Natural killer cell treated with Interleukin-12 subunit alpha and Interleukin-12 subunit beta and Interleukin-15 and Interleukin-18, amount 100 ng/mL, for 72 hours (primary cell): ENCODE results near the gene KRT82. TPM values are rescaled to one million over a fixed set of nuclear protein-coding genes. Genes with fewer than 3 reads are reported as not detected.

Experiments used
- ATAC-seq, 2 donors: fragments of 150-1000 bp; cut with Tn5 transposase in 1 of 2; sonication (Bioruptor Pico), chemical (Tn5 transposase) in 1 of 2; 2 replicates each; pipeline ENCODE4 v1.10.0; 2021
- DNase-seq: peaks from one replicate; pipeline ENCODE4 v3.0.0; 2022; ENCODE audit warnings: low spot score
- H3K27ac Mint-ChIP-seq, 2 donors: 1 replicate in 1 of 2; 2 replicates in 1 of 2; pipeline ENCODE4 v1.8.0; 2022; ENCODE audit warnings: mixed read lengths in 2 of 2, mild to moderate bottlenecking in 1 of 2, moderate library complexity in 1 of 2
- H3K27me3 Mint-ChIP-seq, 2 donors: 1 replicate in 1 of 2; 2 replicates in 1 of 2; pipeline ENCODE4 v1.8.0; 2022; ENCODE audit warnings: mixed read lengths in 2 of 2
- H3K36me3 Mint-ChIP-seq: one replicate; pipeline ENCODE4 v1.8.0; 2022; ENCODE audit warnings: mixed read lengths
- H3K4me1 Mint-ChIP-seq, 2 donors: 1 replicate in 1 of 2; 2 replicates in 1 of 2; pipeline ENCODE4 v1.8.0; 2022; ENCODE audit warnings: low read depth in 2 of 2, mixed read lengths in 2 of 2, mild to moderate bottlenecking in 1 of 2
- H3K4me3 Mint-ChIP-seq: one replicate; pipeline ENCODE4 v1.8.0; 2022; ENCODE audit warnings: mixed read lengths
- H3K9me3 Mint-ChIP-seq: 2 replicates; pipeline ENCODE4 v1.8.0; 2022; ENCODE audit warnings: mixed read lengths
- total RNA-seq, 2 donors: library from RNA; stranded (reverse); gene quantifications; one replicate each; pipeline ENCODE4 v1.2.3, GENCODE V29; 2022

KRT82 gene
- total RNA-seq, 2 donors from 2014 or later = not detected

DNA sequence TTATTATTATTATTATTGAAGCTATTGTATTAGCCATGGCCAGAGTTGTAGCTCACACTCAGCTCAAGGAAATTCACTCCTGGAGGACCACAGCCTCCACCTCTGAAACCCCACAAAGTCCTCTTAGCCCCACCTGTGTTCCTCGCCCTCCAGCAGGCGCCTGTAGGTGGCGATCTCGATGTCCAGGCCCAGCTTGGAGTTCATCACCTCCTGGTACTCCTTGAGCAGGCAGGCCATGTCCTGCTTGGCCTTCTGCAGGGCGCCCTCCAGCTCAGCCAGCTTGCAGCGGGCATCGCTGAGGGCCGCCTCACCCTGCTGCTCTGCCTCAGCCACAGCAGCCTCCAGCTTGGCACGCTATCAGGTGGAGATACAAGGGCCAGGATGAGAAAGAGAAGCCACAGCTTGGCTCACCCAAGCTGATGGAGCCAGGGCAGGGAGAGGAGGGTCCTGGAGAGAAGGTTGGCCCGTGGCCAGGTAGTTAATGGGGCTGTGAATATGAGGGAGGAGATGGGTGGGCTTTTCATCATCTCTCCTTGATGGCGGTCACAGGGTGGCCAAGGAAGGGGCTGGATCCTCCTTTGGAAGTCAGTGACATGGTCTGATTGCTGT, 43.9 kb downstream of the KRT82 start:
- H3K9me3 Mint-ChIP-seq = no peaks in the 10 kb centered on the region

DNA sequence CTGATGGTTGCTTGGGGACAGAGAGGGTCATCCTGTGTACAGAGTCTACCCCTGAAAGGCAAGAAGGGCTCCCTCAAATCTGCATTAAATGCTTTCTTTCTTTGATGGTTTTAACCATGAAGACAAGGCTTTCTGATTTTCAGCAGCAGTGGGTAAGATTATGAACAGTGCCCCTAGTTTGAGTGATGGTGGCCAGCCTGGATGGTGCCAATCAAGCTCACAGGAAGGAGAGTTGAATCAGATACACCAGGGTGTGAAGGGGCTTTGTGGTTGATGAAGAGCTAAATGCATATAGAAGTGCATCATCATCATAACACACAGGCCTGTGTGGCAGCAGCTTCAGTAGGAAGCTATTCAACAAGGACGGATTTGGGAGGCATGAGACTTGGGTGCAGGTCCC, 44.6 kb downstream of the KRT82 start:
- no peaks in the 10 kb centered on the region for H3K9me3 Mint-ChIP-seq
- H3K27ac Mint-ChIP-seq = no peak overlapping the region
- H3K4me1 Mint-ChIP-seq = peaks cover 45 to 46% of the 10 kb centered on the region in 2 donors
- ATAC-seq (peak; percentile 66 to 79), DNase-seq (peak; percentile 48)
- H3K4me3 Mint-ChIP-seq = no peak overlapping the region
- no peaks in the 10 kb centered on the region for H3K36me3 Mint-ChIP-seq
- H3K27me3 Mint-ChIP-seq = peaks cover 27 to 37% of the 10 kb centered on the region in 2 donors

More for the DNA sequence above, 43.9 kb downstream of the KRT82 start:
- Mint-ChIP-seq H3K36me3 (no peaks in the 10 kb centered on the region), H3K27me3 (peaks cover 25 to 36% of the 10 kb centered on the region in 2 donors), H3K4me3 (no peak overlapping the region), H3K27ac (no peak overlapping the region), H3K4me1 (peaks cover 45 to 46% of the 10 kb centered on the region in 2 donors)
- ATAC-seq = no peak
- peak; percentile 23 for DNase-seq

DNA sequence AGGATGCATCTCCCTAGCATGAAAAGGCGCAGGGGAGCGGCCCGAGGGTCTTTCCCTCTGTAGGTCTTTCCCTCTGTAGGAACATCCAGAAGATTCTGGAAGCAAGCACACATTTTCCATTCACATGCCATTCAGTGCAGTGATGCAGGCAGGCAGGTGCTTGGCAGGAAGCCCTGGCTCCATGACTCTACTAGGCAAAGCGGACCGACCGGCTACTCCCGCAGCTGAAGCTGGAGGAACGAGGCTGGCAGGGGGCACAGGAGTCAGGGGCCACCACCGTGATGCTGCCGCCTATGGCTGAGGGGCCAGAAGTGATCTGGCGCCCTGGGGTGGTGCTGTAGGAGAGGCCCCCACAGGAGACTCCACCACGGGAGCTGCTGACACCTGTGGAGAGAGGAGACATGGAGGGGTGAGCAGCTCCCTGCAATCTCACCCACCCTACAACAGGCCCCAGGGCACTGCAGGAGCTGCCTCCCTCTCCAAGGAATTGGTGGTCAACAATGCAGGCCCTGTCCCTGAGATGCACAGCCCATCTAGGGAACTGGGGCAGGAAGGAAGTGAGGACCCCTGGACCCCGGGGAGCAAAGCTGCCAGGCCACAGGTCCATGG, 45.4 kb downstream of the KRT82 start:
- ATAC-seq (no peak), DNase-seq (peak; percentile 58)
- Mint-ChIP-seq H3K27ac (peak overlapping the region in 1 of 2 donors; percentile 63), H3K9me3 (no peaks in the 10 kb centered on the region), H3K4me3 (no peak overlapping the region), H3K36me3 (no peaks in the 10 kb centered on the region), H3K27me3 (peaks cover 24 to 37% of the 10 kb centered on the region in 2 donors), H3K4me1 (peaks cover 45 to 46% of the 10 kb centered on the region in 2 donors)

DNA sequence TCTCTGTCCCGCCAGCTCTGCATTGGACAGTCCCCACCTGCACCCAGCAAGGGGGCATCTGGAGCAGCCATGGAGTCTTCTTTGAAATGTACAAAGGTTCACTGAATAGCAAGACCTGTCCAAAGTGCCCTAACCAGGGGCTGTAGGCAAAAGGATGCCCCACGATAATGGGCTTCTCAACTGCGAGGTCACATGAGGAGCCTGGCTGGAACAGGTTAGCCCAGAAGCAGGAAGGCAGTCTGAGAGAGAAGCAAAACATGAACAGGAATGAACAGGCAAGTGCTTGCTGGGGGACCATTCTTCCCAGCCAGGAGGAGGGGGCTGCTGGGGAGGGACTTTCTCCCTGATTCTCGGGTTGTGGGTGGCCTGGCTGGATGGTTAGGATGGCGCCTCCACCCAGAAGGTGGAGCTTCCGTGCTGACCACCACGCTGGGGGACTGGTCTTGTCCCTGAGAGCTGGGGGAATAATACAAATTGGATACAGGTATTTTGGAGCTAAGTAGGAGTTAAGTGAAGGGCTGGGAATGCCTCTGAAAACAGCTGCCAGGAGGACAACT, 46.0 kb downstream of the KRT82 start:
- DNase-seq = peak; percentile 40
- H3K27me3 Mint-ChIP-seq = peaks cover 22 to 37% of the 10 kb centered on the region in 2 donors
- ATAC-seq = no peak
- H3K27ac Mint-ChIP-seq = peak overlapping the region; percentile 6 to 63
- H3K9me3 Mint-ChIP-seq = no peaks in the 10 kb centered on the region
- H3K4me1 Mint-ChIP-seq = peaks cover 45 to 46% of the 10 kb centered on the region in 2 donors
- H3K36me3 Mint-ChIP-seq = no peaks in the 10 kb centered on the region
- H3K4me3 Mint-ChIP-seq = no peak overlapping the region

DNA sequence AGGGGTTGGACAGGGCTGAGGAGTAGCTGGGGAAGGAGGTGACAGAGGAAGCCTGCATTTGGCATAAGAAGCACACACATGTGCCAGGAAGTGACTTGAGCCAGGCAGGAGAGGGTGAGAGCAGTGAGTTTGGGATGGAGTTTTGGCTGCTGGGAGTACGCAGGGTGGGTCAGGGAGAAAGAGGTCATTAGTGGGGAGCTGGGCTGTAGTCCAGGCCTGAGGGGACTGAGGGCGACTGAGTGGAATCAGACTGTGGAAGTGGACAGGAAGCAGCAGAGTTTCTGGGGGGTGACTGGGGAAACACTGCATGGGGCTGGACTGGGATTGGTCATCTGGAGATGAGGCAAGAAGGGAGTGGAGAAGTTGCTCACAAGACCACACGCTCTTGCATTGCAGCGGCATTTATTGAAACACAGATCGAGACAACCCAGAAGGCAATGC, 46.5 kb downstream of the KRT82 start:
- DNase-seq (peak; percentile 29), ATAC-seq (no peak)
- Mint-ChIP-seq H3K36me3 (no peaks in the 10 kb centered on the region), H3K27me3 (peaks cover 22 to 34% of the 10 kb centered on the region in 2 donors), H3K4me3 (no peak overlapping the region), H3K27ac (peak overlapping the region; percentile 6 to 63), H3K4me1 (peaks cover 45 to 46% of the 10 kb centered on the region in 2 donors), H3K9me3 (no peaks in the 10 kb centered on the region)

- Mint-ChIP-seq H3K4me1 (peaks cover 45 to 46% of the 10 kb centered on the region in 2 donors), H3K27ac (peak overlapping the region; percentile 4 to 47), H3K27me3 (peaks cover 23 to 29% of the 10 kb centered on the region in 2 donors), H3K36me3 (no peaks in the 10 kb centered on the region), H3K9me3 (no peaks in the 10 kb centered on the region), H3K4me3 (peak overlapping the region; percentile 20)
- ATAC-seq (peak; percentile 62 to 72), DNase-seq (peak; percentile 41)
Observed at GRCh38 chr12:52358575-52359350, 47.4 kb downstream of the KRT82 start.

DNA sequence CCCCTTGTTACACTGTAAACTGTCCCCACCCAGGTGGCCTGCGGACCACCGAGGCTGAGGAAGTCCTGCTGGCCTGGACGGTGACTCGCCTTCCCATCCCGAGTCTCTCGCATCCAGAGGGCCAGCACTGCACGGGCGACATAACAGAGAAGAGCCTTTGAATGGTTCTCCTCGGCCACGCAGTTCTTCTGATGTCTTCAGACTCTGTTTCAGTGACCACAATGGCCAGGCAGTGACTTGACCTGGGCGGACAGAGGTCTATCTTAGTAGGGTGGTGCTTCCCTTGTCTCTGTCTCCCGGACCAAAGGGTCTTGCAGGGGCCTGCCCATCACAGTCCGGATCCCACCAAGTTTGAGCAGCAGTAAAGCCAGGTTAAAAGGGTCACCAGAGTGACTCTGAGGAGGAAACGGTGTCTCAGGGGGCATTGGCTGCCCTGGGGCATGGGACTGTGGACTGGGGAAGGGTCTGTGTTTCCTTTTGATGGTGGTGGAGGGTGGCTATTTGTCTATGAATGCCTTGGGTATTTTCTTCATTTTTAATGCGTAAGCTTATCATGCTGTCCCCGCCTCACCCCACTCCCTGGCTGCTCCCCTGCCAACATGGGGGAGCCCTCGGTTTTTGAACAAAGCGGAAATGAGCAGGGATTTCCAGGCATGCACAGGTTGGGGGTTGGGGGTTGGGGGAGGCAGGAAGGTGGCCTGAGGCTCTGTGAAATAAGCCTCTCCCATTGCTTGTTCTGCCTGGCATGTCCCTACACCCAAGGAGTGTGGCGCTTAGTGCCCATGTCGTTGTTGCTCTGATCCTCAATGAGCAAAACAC, 49.2 kb downstream of the KRT82 start:
- Mint-ChIP-seq H3K36me3 (no peaks in the 10 kb centered on the region), H3K4me1 (peaks cover 49 to 60% of the 10 kb centered on the region in 2 donors), H3K4me3 (no peak overlapping the region), H3K9me3 (no peaks in the 10 kb centered on the region), H3K27me3 (peaks cover 30 to 36% of the 10 kb centered on the region in 2 donors), H3K27ac (peak overlapping the region in 1 of 2 donors; percentile 4)
- DNase-seq (no peak), ATAC-seq (no peak)

DNA sequence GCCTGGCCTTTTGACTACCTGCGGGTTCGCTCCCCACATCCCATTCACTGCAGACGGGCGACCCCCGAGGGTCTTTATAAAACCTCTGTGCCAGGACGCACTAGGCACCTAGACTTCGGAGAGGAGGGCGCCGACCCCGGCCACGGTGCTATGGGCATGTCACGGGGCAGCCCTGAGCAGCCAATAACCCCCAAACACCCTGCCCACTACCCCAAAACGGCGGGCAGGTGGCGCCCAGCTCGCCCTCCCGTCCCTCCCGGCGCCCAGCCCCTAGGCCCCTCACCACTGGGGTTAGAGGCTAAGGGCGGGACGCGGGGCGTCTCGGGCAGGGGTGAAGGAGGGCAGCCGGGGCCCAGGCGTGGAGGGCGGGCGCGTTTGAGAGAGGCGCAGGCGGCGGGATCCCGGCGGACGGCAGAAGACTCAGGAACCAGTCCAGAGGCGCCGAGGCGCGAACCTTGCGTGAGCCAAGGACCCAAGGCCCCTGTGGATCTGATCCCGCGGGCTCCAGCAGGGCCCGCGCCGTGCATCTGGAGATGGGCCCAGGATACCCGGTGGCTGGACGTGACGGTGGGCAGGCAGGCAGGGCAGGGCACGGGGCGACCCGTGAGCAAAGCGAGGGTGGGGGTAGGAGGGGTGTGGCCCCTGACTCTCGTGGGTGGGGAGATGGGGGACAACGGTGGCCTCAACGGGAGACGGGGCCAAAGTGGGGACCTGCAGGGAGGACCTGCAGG, 49.9 kb downstream of the KRT82 start:
- Mint-ChIP-seq H3K27ac (no peak overlapping the region), H3K9me3 (no peaks in the 10 kb centered on the region), H3K4me1 (peaks cover 47 to 58% of the 10 kb centered on the region in 2 donors), H3K36me3 (no peaks in the 10 kb centered on the region), H3K4me3 (no peak overlapping the region), H3K27me3 (peaks cover 30 to 42% of the 10 kb centered on the region in 2 donors)
- ATAC-seq = no peak
- peak; percentile 59 for DNase-seq

- Mint-ChIP-seq H3K36me3 (no peaks in the 10 kb centered on the region), H3K27ac (no peak overlapping the region), H3K4me1 (peaks cover 42 to 53% of the 10 kb centered on the region in 2 donors), H3K9me3 (no peaks in the 10 kb centered on the region), H3K4me3 (no peak overlapping the region), H3K27me3 (peaks cover 30 to 37% of the 10 kb centered on the region in 2 donors)
- ATAC-seq (no peak), DNase-seq (no peak)
Observed at GRCh38 chr12:52355176-52355575, 51.0 kb downstream of the KRT82 start.

DNA sequence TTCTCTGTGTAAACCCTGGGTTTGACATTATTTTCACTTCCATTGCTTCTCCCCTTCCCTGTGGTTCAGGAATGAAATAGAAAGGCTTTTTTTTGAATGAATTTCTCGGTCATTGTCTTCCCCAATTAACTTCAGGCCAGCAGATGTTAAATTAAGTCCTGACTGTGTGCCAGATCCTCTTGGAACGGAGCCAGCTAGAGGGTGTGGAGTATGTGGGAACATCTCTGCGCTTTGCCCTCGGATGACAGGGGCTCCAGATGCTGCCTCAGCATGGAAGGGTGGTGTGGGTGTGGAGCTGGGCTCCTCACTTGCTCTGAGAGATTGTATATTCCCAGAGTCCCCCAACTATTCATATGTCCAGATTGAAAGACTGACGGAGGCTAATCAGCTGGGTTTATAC, 51.9 kb downstream of the KRT82 start:
- H3K36me3 Mint-ChIP-seq = no peaks in the 10 kb centered on the region
- ATAC-seq = no peak

DNA sequence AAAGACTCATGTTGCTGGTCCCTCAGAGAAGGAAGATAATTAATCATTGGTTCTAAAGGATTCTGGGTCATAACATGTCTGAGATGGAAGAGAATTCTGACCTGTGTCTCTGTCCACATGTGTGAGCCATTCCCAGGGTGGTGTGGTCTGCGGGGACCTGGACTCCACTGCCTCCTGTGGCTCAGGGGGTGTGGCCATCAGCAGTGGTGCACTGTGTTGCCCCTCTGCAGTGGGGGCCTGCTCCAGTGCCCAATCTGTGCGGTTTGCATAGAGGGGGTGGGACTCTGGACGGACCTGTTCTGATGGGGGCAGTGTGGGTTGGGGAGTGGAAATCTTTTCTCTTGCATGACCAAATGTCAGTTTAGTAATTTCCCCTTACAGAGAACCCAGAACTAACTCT, 52.4 kb downstream of the KRT82 start:
- no peaks in the 10 kb centered on the region for H3K9me3 Mint-ChIP-seq
- peaks cover 29 to 35% of the 10 kb centered on the region in 2 donors for H3K27me3 Mint-ChIP-seq
- no peak for ATAC-seq
- DNase-seq = no peak
- H3K4me3 Mint-ChIP-seq = no peak overlapping the region
- H3K27ac Mint-ChIP-seq = no peak overlapping the region
- no peaks in the 10 kb centered on the region for H3K36me3 Mint-ChIP-seq
- H3K4me1 Mint-ChIP-seq = peaks cover 30 to 39% of the 10 kb centered on the region in 2 donors

More for the DNA sequence above, 51.9 kb downstream of the KRT82 start:
- Mint-ChIP-seq H3K4me3 (no peak overlapping the region), H3K27me3 (peaks cover 26 to 31% of the 10 kb centered on the region in 2 donors), H3K4me1 (peaks cover 34 to 43% of the 10 kb centered on the region in 2 donors), H3K9me3 (no peaks in the 10 kb centered on the region), H3K27ac (no peak overlapping the region)
- DNase-seq = no peak

- ATAC-seq (no peak), DNase-seq (no peak)
- Mint-ChIP-seq H3K4me3 (peak overlapping the region; percentile 19), H3K27ac (no peak overlapping the region), H3K4me1 (peaks cover 25 to 31% of the 10 kb centered on the region in 2 donors), H3K27me3 (peaks cover 32 to 35% of the 10 kb centered on the region in 2 donors), H3K36me3 (no peaks in the 10 kb centered on the region), H3K9me3 (no peaks in the 10 kb centered on the region)
Observed at GRCh38 chr12:52352951-52353350, 53.2 kb downstream of the KRT82 start.
